HG02943 (cell line): ENCODE measurements around the gene CACHD1.

Source experiments
- ATAC-seq: cut with Tn5 transposase; IDR thresholded peaks from one replicate; pipeline ENCODE4 v1.9.1; 2021; ENCODE audit warnings: mild to moderate bottlenecking, low read depth, moderate library complexity; ENCODE audit not compliant: unreplicated experiment

The CACHD1 gene

DNA sequence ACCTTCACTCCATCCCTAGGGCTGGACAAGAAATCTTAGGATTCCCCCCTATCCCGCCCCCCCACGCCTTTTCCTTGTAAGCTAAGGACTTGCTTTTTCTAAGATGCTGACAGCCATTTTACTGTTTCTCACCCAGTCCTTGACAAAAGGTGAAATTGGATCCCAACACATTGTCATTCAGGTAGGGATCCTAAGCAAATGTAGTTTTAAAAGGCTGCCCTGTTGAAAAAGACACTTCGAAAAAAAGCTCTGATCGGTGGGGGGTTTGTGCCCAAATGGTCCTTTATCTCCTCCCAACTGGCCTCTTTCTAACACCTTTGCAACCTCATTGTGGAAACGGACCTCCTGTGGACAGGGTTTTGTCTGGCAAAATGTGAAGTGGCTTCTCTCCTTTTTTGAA is 2.9 kb downstream of the CACHD1 start:
- ATAC-seq, result no peak

DNA sequence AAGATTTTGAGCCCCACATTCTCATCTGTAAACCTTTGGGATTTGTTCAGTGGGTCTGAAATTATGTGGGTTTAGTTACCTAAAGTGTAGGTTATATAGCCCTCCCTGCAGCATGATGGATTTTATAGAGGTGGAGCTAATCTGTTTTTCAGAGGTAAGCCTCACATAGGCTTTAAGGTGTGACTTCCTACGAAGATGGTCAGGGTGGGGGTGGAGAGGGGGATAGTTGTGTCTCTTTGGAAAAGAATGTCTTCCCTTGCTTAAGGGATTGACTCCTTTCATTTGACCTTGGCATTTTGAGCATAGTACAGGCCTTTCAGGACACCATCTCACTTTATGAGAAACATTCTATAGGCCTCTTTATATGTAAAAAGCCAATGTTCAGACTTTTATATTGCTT is 3.4 kb downstream of the CACHD1 start:
- no peak for ATAC-seq

DNA sequence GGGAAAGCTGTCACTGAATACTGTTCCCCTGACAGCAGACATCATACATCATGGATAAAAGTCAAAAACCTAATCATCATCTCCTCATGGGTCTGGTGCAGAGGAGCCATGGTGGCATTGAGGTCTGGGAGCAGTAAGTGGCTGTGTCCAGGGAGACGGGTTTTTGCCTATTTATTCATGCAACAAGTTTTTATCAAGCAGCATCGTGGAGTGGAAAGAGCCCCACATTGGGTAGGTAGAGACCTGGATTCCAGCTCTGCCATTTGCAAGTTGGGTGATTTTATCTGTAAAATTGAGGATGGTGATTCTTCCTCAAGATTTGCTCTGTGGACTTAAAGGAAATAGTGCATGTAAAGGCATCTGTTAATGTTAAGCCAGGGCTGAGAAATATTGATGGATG is 4.2 kb downstream of the CACHD1 start:
- no peak for ATAC-seq

DNA sequence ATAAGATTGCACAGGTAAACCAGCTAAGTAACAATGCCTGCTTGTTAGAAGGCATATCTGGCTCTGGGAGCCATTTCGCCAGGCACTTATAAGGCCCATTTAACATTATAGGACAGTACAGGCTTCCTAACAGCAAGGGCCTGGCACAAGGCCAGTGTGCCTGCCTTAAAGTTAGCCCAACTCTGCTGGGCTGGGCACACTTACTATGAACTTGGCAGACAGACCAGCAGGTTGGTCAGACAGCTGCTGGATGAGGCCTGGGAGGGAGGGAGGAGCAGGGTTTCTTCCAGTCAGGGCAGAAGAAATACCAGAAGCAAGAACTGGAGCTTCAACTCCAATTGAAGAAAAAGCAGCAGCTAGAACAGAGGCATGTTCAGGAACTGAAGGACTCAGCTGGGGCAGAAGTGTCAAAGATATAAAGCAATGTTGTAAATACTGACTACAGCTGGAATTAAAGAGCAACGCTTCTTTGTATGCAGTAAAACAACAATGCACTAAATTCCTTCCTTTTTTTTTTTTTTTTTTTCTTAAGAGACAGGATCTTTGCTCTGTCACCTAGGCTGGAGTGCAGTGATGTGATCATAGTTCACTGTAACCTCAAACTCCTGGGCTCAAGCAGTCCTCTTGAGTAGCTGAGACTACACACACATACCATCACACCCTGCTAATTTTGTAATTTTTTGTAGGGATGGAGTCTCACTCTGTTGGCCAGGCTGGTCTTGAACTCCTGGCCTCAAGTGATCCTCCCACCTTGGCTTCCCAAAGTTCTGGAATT is 4.9 kb downstream of the CACHD1 start:
- ATAC-seq, result no peak

DNA sequence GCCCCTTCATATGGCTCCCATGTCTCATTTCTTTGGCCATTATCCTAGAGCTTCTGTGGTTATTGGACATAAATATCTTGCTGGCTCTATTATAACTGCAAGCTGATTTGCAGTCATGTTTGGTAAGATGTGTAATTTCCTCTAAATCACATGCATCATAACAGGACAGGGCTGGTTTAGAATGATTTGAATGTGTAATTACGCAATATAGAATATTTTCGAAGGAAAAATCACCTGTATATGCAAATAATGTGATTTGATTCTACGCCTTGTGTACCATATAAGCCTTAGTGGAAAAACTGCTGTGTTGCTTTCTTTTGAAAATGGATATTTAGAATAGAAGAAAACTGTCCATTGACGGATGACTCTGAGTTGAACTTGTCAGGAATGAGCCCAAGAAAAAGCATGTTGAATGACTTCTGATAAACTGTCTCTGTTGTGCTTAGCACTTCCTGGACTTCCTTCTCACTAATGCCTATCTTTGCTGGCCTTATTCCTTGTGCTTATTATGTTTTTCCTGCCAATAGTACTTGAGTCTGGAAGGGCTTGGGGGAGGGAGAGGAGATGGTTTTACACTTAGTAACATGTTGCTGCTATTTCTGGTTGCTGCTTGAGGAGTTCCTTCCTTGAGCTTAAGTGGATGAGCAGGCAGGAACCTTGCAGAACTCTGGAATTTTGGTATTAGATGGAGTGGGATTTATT is 6.5 kb downstream of the CACHD1 start:
- no peak for ATAC-seq

DNA sequence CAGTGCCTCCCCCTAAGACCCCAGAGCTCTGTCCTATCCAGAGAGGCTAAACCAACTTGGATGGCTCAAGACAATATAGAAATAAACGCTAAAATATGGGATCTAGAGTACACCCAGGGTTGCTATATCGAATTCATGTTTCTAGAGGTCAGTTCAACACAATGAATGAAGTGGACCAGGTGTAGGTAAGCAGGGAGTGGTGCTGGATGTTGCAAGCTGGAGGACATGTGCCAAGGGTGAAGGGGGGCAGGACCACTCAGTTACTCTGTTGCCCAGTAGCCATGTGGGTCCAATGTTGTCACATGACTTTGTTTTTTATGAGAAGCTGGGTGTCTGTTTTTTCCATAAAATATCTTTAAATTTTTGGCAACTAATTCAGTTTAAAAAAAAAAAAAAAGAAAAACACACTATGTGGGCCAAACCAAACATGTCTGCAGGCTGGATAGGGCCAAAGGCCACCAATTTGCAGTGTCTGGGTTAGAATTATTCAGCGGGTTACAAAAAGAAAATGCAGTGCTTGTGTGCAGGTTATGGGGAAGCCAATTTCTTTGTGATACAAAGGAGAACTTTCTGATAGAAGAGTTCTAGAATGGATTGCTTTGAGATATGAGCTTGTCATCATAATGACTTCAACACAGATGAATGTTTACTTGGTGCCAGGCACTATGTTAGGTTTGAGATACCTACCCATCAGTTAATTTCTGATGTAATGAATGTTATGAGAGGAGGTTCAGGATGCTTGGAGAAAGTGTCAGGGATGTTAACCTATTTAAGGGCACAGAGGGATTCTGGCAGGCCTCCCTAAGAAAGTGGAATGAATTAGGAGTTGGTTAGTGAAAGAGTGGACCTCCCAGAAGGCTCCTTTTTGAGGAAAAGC is 8.9 kb downstream of the CACHD1 start:
- ATAC-seq, result no peak

DNA sequence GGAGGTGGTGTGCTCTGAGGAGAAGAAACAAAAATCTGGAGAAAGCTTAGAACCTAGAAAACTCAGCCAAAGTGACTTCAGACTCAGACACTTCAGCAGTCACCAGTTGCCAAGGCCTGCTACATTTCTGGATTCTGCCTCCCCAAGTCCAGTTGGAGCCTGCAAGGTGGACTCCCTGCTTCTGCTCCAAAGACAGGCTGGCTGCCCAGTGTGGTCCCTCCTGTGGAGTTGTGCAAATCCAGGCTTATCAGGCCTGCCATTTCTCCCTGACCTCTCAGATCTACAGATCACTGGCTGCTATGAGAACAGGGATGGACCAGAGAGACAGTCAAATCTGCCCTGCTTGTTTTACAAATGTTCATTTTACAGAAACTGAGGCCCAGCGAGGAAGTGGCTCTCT is 9.9 kb downstream of the CACHD1 start:
- no peak for ATAC-seq

DNA sequence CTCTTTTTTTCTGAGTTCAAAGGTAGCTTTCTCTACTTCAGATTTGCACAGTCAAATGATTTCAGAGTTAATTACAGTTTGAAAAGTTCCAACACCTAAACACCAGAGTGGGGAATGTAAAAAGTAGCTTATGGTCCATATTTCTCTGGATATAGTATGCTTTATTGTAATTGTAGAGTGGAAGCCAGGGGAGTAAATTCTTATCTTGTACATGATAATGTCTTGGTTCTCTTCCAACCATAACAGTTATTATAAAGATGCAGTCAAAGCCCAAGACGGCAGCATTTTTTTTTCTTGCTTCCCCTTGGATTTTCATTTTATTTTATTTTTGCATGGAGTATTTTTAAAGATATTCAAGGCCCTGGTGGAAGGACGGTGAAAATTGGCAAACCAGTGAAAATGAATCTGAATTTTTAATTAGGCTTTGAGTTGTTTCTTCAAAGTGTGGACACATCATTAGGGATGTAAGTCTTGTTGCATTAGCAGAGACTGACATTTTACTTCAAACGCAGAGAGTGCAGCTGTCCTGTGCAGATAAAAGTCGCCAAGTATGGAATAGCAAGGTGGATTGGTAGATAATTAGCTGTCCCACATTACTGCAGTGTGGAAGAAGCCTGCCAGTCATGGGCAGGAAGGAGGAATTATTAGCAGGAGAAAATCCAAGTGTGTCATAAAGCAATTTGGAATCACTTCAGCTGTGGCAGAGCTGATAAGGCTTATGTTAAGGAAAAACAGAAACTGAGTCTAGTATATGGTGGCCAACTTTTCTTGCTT is 11.3 kb downstream of the CACHD1 start:
- ATAC-seq, result no peak

DNA sequence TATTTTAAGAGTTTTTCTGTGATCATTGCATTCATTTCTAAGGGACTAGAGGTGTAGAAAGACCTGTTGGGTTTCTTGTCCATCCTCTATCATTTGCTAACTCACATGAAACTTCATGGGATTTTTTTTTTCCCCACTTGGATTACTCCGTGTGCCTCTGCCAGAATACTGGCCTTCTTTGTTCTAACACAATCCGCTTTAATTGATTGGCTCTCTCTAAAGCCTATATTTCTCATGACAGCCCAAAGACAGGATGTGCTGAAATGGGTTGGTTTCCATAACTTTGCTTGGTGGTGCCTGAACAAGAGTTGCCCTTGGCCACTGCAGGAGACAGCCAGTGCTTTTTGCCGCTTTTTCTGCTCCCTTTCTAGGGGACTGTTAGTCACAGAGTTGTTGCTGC is 12.2 kb downstream of the CACHD1 start:
- ATAC-seq, result no peak

DNA sequence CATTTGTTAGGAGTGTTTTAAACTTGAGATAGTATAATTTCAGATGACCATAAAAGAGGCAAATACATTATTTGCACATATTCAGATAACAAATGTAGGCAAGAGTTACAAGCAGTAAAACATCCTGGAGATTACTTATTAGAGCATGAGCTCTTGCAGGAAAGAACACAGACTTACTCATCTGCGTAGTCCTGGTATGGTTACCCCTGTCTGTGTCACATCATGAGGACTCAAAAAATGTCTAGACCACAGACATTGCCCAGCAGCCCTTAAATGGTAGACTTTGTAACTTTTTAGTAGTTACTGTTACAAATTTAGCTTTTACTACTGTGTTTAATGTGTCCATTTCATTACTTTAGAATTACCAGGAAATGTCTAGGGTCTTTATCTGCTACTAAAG is 12.8 kb downstream of the CACHD1 start:
- ATAC-seq, result no peak

DNA sequence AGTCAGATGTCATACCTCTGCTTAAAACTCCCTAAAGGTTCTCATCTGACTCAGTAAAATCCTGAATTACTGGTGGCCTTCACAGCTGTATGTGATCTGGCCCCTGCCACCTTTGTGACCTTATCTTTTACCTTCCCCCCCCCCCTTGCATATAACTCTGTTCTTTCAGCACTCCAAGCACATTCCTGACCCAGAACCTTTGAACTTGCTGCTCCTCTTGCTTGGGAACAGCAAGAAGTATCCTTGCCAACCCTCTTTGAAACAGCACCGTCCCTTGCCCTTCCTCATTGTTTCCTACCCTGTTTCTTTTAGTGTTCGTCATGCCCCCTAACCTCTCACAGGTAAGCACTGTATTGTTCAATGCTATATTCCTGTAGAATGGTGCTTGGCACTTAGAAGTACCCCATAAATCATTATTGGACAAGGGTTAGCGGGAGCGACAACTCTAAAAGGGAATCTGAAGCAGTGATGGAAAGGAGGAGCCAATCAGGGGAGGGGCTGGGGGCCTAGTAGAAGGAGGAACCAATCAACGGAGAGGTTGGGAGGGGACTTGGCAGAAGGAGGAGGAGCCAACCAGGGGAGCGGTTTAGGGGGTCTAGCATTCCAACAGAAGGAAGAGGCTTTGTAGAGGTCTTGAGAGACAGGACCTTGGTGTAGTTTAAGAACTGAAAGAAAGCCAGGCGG is 13.9 kb downstream of the CACHD1 start:
- no peak for ATAC-seq

DNA sequence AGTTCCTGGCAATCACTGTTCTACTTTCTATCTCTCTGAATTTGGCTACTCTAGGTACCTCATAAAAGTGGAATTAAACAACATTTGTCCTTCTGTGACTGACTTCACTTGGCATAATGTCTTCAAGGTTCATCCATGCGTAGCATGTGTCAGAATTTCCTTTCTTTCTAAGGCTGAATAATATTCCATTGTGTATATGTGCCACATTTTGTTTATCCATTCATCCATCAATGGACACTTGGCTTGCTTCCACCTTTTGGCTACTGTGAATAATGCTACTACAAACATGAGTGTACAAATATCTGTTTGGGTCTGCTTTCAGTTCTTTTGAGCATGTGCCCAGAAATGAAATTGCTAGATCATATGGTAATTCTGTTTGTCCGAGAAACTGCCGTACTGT is 14.7 kb downstream of the CACHD1 start:
- no peak for ATAC-seq

DNA sequence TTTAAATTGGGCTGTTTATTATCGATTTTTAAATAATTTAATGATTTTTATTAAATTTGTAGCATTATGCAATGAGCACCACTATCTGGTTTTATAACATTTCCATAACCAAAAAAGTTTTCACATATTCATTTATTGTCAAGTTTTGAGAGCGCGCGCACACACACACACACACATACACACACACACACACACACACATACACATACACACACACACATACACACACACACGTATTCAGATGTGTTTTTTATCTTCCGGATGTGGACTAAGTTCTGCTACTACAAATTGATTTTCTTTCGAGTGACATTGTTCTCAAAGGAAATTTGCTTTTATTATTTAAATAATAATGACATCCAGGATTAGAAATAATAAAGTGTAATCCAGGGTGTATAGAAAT is 16.3 kb downstream of the CACHD1 start:
- ATAC-seq, result no peak

DNA sequence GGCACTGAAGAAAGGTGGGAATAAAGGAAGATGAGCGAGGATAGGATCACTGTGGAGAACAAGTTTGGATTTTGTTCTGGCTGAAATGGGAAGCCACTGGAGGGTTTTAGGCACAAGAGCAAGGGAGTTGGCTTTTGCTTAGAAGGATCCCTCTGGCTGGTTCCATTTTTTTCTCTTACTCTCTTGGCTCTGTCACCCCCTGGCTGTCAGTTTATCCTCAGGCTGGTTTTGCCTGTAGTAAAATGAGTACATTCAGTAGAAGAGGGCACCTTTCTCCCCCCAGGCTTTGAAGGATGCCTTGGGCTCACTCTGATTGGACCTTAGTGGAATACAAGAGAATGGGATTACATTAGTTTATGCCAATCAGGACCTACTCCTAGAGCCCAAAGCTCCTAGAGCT is 17.1 kb downstream of the CACHD1 start:
- no peak for ATAC-seq

DNA sequence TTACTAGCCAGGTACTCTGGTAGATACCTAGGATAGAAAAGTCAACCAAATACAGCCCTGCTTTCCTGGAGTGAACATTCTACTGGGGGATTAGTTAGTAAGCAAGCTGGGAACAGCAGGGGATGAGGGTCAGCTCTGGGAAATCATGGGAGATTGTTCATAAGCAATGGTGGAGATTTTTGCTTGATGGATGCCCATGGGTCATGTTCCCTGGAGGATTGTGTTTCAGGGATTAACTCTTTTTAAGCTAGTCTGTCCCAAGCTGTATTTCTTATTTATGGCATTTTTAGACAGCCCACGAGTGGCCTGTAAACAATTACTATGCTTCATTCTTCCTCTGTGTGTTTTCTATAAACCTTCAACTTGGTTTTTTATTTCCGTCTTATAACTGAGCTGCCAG is 18.9 kb downstream of the CACHD1 start:
- ATAC-seq, result no peak

DNA sequence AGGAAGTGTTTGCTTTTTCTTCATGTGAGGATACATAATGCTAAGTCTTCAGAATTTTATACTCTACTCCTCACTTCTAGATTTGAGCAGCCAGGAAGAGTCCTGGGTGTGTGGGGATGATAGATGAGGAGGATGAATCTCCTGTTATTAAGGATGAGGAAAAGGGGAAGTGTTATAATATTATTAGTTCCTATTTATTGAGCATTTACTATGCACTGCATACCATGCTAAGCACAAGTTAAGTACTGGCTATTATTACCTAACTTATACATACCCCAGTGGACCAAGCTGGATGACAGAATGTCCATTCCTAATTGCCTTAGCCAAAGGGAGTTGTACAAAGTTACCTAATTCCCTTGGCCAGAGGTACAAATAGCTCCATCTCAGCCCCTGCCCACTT is 19.8 kb downstream of the CACHD1 start:
- ATAC-seq, result no peak

DNA sequence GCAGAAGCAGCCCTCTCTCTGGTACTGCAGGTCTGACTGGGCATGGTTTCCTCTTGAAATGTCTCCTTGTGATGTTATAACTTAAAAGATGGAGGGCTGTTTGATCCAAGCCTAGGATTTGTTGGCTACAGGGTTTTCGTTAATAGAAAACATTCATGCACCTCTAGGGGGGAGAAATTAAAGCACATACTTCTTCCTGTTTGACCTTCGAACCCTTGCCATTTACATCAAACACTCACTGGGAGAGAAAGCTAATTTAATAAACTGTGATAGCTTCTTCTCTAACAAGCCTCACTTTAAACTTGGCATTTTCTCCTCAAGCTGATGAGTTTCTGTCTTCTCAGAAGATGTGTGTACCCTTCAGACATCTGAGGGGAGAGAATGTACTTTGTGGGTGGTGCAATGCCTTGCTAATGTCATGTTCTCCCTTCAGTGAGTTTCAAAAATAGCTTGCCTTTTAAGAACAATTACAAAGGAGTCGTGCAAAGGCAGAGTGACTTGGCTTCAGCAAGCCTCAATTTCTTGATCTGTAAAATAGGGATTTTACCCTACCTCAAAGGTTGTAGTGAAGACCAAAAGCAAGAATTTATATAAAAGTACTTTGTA is 20.4 kb downstream of the CACHD1 start:
- ATAC-seq, result no peak

DNA sequence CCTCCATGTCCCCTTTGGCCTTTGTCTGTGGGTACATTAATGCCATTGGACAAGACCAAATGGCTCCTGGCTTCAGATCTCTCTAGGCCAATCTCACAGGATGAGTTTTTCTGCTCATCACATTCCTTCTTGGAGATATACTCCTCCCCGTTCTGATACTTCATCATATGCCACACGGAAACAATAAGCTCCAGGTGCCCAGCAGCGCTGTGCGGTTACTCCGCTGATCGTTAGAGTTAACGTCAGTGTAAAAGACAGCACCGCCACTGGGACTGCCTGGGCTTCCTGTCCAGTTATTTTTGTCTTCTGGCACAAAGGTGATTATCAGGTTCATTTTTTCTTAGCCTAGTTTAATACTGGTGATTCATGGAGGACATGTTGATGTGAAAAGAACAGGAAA is 22.5 kb downstream of the CACHD1 start:
- no peak for ATAC-seq

DNA sequence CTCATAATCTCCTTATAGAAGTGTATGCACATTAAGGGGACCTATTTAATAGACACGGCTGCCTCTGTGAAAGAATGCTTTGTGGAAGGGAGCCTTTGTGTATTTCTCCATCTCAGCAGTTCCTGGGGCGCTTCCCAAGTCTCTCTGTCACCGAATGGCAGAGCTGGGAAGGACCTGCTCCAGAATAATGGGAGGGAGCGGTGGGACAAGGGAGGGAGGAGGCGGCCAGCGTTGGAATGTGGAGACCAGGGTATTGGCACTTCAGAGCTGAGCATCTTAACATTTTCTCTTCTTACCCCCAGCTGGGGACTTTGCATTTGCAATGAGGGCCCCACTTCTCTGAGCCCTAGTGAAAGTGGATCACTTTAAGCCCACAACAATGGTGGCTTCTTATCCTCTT is 23.9 kb downstream of the CACHD1 start:
- ATAC-seq, result no peak

DNA sequence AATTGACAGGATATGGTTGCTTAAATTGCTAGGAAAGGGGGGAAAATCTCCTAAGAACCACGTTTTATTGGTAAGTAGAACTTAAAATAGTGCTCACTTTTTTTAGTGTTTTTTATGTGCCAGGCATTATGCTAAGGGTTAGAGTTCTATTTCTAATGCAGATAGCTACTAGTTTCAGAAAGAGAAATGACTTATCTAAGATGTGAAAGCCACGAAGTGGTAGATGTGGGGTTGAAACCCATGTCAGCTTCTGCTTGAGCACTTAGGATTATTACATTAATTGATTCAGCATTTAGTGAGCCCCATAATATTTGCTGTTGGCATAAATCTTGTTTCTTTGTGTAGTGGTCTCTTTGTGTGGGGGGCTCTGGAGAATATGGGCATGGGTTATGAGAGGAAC is 24.7 kb downstream of the CACHD1 start:
- no peak for ATAC-seq
